T-helper 17 cell (primary cell): ENCODE results near the gene JAK3. TPM values are rescaled to one million over a fixed set of nuclear protein-coding genes. Genes with fewer than 3 reads are reported as not detected.
A peak's percentile ranks its signal among the peaks of the same experiment; 100 is the strongest.
"Not testable (repeated sequence)": the region's sequence is repeated elsewhere in the genome, so short reads cannot be mapped to it uniquely, and the experiment has no call there.

ENCODE experiments used
- ATAC-seq: fragments of 150-1000 bp; cut with Tn5 transposase; 2 replicates; pipeline ENCODE4 v1.10.0; 2021; ENCODE audit warnings: mild to moderate bottlenecking, moderate library complexity
- DNase-seq, 3 donors: peaks; one replicate each; pipeline versions ENCODE4 v3.0.0 to v3.0.0-alpha.2; 2020 to 2021
- H3K9me3 ChIP-seq: one replicate; pipeline ENCODE4 v1.7.0; 2013; ENCODE audit warnings: low read length, mild to moderate bottlenecking; ENCODE audit not compliant: control insufficient read depth, poor library complexity, severe bottlenecking
- H3K27ac Mint-ChIP-seq: one replicate; pipeline ENCODE4 v1.8.0; 2022; ENCODE audit warnings: mild to moderate bottlenecking, moderate library complexity, mixed read lengths
- H3K27me3 Mint-ChIP-seq: one replicate; pipeline ENCODE4 v1.8.0; 2022; ENCODE audit warnings: mixed read lengths
- H3K36me3 Mint-ChIP-seq: one replicate; pipeline ENCODE4 v1.8.0; 2022; ENCODE audit warnings: low read depth, mixed read lengths
- H3K4me1 Mint-ChIP-seq: one replicate; pipeline ENCODE4 v1.8.0; 2022; ENCODE audit warnings: mild to moderate bottlenecking, mixed read lengths
- H3K4me3 Mint-ChIP-seq: one replicate; pipeline ENCODE4 v1.8.0; 2022; ENCODE audit warnings: mild to moderate bottlenecking, moderate library complexity, mixed read lengths
- total RNA-seq, 4 donors: library from RNA in 2 of 4; stranded (reverse) in 2 of 4; gene quantifications; one replicate each; pipeline ENCODE4 v1.2.3 and lab custom pipeline; 2022 to 2026

The JAK3 gene
- total RNA-seq, 2 donors from 2014 or later, result 149 to 211 TPM

DNA sequence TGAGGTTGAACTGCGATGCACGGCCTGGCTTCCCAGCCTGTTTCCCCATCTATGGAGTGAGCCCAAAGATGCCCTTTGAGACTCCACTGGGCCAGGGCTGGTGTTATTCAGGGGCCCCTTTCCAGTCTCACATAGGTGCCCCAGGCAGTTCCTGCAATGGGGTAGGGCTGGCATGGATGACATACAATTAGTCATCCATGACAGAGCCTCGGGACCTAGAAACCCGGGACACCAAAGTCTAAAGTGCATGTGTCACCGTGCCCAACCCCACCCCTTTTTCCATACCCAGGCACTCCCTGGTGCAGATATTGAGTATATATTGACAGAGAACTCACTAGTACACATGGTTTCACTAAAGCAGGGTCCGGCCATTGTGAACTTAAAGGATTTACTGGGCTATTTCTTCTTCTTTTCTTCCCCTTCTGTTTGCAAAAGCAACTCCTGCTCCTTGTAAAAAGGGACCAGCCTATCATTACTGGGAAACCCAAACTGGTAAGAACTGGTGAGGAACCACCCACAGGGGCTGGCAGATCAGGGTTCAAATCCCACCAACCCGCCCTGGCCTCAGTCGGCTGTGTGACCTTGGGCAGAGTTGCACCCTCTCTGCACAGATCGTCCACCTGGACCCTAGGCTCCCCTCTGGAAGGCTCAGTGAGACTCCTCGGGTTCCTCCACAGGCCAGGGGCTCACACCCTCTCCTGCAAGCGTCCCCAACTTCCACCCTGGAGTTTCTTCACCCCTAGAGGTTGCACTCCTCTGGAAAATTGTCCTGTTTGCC is 50.2 kb downstream of the JAK3 start:
- H3K27ac Mint-ChIP-seq, result no peak overlapping the region
- no peaks in the 10 kb centered on the region for H3K27me3 Mint-ChIP-seq
- peaks cover 25% of the 10 kb centered on the region for H3K4me1 Mint-ChIP-seq
- no peak overlapping the region for H3K4me3 Mint-ChIP-seq
- no peaks in the 10 kb centered on the region for H3K9me3 ChIP-seq
- ATAC-seq (no peak), DNase-seq (no peak)
- H3K36me3 Mint-ChIP-seq, result no peaks in the 10 kb centered on the region

GRCh38 chr19:17796838-17797423 is 50.9 kb downstream of the JAK3 start:
- ATAC-seq (no peak), DNase-seq (no peak)
- Mint-ChIP-seq H3K27me3 (no peaks in the 10 kb centered on the region), H3K27ac (no peak overlapping the region), H3K4me3 (peak overlapping the region; percentile 12), H3K36me3 (no peaks in the 10 kb centered on the region), H3K4me1 (peaks cover 22% of the 10 kb centered on the region)
- H3K9me3 ChIP-seq, result no peaks in the 10 kb centered on the region

- DNase-seq (no peak), ATAC-seq (no peak)
- Mint-ChIP-seq H3K4me1 (peaks cover 29% of the 10 kb centered on the region), H3K36me3 (no peaks in the 10 kb centered on the region), H3K27ac (peak overlapping the region; percentile 82), H3K4me3 (peak overlapping the region; percentile 86), H3K27me3 (no peaks in the 10 kb centered on the region)
- no peaks in the 10 kb centered on the region for H3K9me3 ChIP-seq
Observed at GRCh38 chr19:17796013-17796837, 51.6 kb downstream of the JAK3 start.

DNA sequence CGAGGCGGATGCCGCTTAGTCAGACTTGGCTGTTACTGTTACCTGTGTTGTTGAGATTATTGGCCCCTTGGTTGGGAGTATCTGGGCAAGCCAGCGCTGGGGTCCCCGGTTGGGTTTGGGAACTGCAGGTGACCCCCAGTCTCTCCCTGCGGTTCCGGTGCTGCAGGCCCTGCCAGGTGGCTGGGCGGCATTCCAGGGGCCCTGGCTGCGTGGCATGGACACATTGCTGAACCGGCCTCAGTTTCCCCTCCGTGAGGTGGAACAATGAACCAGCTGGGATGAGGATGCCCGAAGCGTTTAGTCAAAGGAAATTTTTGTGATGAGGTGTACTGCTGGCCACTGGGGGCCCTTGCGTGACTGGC is 52.3 kb downstream of the JAK3 start:
- H3K27ac Mint-ChIP-seq, result peak overlapping the region; percentile 82
- H3K36me3 Mint-ChIP-seq, result no peaks in the 10 kb centered on the region
- H3K4me1 Mint-ChIP-seq, result peaks cover 34% of the 10 kb centered on the region
- ATAC-seq (no peak), DNase-seq (no peak)
- H3K4me3 Mint-ChIP-seq, result peak overlapping the region; percentile 86
- H3K27me3 Mint-ChIP-seq, result no peaks in the 10 kb centered on the region
- no peaks in the 10 kb centered on the region for H3K9me3 ChIP-seq

DNA sequence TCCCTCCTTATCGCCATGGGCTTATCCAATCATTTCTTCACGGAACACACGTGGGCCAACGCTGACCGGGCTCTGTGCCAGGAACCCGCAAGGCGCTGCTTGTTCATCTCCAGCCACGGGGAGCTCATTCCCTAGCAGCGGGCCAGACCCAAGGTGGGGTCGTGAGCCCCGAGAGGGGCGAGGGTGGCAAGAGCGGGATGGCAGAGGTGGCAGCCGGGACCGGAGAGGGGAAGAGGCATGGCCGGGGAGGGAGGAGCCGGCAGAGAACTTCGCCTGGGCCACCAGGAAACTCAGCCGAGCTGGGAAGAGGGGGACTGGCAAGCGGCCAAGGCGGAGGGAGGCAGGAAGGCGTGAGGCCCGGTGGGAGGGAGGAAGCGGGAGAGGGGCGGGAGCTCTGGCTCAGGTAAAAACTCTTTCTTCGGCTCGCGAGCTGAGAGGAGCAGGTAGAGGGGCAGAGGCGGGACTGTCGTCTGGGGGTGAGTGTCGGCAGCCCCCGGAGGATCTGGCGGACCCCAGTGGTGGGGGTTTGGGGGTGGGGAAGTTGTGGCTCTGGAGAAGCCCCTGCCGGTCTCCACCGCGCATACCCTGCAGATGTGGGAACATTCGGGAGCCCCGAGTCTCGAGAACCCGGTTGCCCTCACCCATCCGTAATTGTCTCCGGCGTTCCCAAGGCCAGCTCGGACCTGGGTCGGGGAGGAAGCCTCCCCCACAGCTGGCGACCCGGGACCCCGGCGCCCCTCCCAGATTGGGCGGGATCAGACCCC is 52.9 kb downstream of the JAK3 start, which contains the start of gene B3GNT3:
TSS of gene B3GNT3 (plus strand) at position 408 of the 764 bp plus-strand sequence. CDS start 12,670 bp downstream, outside the sequence.
- Mint-ChIP-seq H3K4me3 (peak within 1 kb of the TSS; percentile 86), H3K36me3 (no peaks in the 10 kb centered on the region), H3K27ac (peak within 1 kb of the TSS; percentile 82), H3K27me3 (no peaks in the 10 kb centered on the region), H3K4me1 (peaks cover 39% of the 10 kb centered on the region)
- peak in 1 of 3 donors; percentile 25 for DNase-seq
- no peak for ATAC-seq
- no peaks in the 10 kb centered on the region for H3K9me3 ChIP-seq

- Mint-ChIP-seq H3K27me3 (no peaks in the 10 kb centered on the region), H3K27ac (peak overlapping the region; percentile 82), H3K4me3 (peak overlapping the region; percentile 86), H3K36me3 (no peaks in the 10 kb centered on the region), H3K4me1 (peaks cover 40% of the 10 kb centered on the region)
- DNase-seq, result no peak
- ATAC-seq, result no peak
- no peaks in the 10 kb centered on the region for H3K9me3 ChIP-seq
Observed at GRCh38 chr19:17794412-17794730, 53.4 kb downstream of the JAK3 start.

DNA sequence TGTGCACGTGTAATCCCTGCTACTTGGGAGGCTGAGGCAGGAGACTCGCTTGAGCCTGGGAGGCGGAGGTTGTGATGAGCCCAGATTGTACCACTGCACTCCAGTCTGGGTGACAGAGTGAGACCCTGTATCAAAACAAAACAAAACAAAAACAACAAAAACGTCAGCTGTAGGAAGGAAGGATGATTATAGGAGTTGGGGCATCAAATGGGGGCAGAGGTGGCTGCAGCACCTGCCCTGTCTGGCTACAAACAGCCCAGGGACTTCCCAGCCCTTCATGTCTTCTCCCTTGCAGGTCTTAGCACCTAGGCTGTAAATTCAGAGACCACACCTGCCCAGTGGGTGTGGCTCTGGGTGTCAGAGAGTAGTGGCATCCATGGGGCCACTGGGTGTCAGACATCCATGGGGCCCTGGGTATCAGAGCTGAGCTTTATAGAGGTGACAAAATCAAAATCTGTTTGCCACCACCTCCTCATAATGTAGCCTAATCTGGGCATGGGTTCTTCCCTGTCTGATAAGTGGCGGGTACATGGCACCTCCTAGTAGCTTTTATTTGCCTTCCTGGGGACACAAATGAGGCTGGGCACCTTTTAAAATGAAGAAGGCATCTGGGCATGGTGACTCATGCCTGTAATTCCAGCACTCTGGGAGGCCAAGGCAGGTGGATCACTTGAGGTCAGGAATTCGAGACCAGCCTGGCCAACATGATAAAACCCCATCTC is 57.6 kb downstream of the JAK3 start:
- no peak for DNase-seq
- Mint-ChIP-seq H3K27ac (peak overlapping the region; percentile 81), H3K27me3 (no peaks in the 10 kb centered on the region), H3K4me1 (peaks cover 34% of the 10 kb centered on the region), H3K4me3 (no peak overlapping the region), H3K36me3 (peaks cover 6% of the 10 kb centered on the region)
- ATAC-seq, result peak; percentile 90
- no peaks in the 10 kb centered on the region for H3K9me3 ChIP-seq

- Mint-ChIP-seq H3K4me3 (no peak overlapping the region), H3K27ac (peak overlapping the region; percentile 81), H3K4me1 (peaks cover 38% of the 10 kb centered on the region), H3K27me3 (no peaks in the 10 kb centered on the region), H3K36me3 (peaks cover 6% of the 10 kb centered on the region)
- ATAC-seq (no peak), DNase-seq (no peak)
- H3K9me3 ChIP-seq, result no peaks in the 10 kb centered on the region
Observed at GRCh38 chr19:17788632-17789031, 59.1 kb downstream of the JAK3 start.

DNA sequence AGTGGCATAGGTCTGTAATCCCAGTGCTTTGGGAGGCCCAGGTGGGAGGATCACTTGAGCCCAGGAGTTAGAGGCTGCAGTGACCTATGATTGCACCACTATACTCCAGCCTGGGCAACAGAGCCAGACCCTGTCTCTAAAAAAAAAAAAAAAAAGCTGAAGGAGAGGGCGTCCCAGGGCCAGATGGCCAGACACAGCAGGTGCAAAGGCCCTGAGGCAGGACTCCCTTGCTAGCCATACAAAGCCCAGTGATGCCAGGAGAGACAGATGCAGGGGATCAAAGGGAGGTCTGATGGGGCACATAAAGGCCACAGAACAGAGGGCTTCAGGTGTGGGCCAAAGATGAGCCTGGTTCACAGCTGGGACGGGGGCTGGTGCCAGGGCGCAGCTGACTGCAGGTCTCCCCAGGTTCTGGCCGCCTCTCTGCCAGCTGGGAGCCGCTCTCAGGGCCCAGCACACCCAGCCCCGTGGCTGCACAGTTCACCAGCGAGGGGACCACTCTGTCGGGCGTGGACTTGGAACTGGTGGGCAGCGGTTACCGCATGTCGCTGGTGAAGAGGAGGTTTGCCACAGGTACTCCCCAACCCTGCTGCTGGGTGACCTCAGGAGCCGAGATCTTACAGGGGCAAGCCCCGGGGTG is 60.4 kb downstream of the JAK3 start:
- H3K9me3 ChIP-seq, result no peaks in the 10 kb centered on the region
- Mint-ChIP-seq H3K36me3 (peaks cover 6% of the 10 kb centered on the region), H3K4me3 (peak overlapping the region; percentile 52), H3K27ac (no peak overlapping the region), H3K4me1 (peaks cover 35% of the 10 kb centered on the region), H3K27me3 (no peaks in the 10 kb centered on the region)
- ATAC-seq (no peak), DNase-seq (no peak)

DNA sequence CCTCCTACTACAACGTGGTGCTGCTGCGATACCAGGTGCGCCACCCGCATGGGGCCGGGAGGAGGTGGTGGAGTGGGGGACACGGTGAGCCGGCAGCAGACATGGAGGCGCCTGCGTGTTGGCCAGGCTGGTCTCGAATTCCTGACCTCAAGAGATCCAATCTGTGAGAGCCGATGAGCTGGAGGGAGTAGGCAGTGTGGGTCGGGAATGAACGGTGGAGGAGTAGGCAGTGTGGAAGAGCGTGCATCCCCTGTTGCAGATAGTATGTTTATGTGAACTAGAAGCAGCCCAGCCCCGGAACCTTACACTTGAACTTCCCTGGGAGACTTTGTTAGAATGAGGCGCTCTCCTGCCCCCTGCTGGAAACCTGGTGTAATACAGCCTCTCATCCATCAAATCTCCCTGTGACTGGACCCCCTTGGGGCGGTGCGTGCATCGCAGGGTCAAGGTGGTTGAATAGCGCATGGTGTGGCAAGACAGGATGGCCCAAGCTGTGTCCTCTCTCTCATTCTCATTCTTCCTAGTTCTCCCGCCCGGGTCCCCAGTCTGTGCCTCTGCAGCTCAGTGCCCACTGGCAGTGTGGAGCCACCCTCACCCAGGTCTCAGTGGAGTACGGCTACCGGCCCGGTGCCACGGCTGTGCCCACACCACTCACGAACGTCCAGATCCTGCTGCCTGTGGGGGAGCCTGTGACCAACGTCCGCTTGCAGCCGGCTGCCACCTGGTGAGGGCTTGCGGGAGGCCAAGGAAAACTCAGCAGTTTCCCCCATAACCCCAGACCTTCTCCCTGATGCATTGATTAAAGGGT is 63.4 kb downstream of the JAK3 start:
- Mint-ChIP-seq H3K4me3 (peak overlapping the region; percentile 19), H3K36me3 (peaks cover 10% of the 10 kb centered on the region), H3K27ac (no peak overlapping the region), H3K27me3 (no peaks in the 10 kb centered on the region), H3K4me1 (peaks cover 22% of the 10 kb centered on the region)
- peak; percentile 86 for ATAC-seq
- DNase-seq, result peak; percentile 49 to 68 (median 53)
- H3K9me3 ChIP-seq, result no peaks in the 10 kb centered on the region

DNA sequence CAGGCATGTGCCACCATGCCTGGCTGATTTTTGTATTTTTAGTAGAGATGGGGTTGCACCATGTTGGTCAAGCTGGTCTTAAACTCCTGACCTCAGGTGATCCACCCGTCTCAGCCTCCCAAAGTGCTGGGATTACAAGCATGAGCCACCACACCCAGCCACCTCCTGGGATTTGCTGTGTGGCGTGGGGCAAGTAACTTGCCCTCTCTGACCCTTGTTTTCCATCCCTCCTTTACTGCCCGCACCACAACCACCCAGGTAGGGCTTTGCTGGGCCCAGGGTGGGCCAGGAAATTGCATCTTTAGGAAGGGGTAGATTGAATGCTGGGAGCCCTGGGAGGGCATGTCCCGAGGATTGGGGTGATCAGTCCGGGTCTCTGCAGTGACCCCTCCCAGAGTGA is 64.1 kb downstream of the JAK3 start:
- not testable (repeated sequence) for H3K36me3 Mint-ChIP-seq, H3K27me3 Mint-ChIP-seq, H3K4me3 Mint-ChIP-seq, DNase-seq, H3K9me3 ChIP-seq, ATAC-seq
- peak overlapping the region; percentile 21 for H3K27ac Mint-ChIP-seq
- H3K4me1 Mint-ChIP-seq, result peaks cover 21% of the 10 kb centered on the region
